Ammon's horn (tissue), 1 donor: ENCODE data around the gene SYTL5.

Source experiments
- DNase-seq: peaks from one replicate; pipeline ENCODE4 v3.0.0-alpha.2; 2016; ENCODE audit warnings: low spot score

Gene SYTL5

GRCh38 chrX:38028300-38028699 lies 21.9 kb downstream of the SYTL5 start:
- no peak for DNase-seq

GRCh38 chrX:38036466-38036865 lies 30.1 kb downstream of the SYTL5 start:
- DNase-seq, result peak; percentile 1

- no peak for DNase-seq
Observed at GRCh38 chrX:38038501-38038900, 32.1 kb downstream of the SYTL5 start.

GRCh38 chrX:38041237-38041636 lies 34.9 kb downstream of the SYTL5 start:
- no peak for DNase-seq

GRCh38 chrX:38044701-38045100 lies 38.3 kb downstream of the SYTL5 start:
- no peak for DNase-seq

GRCh38 chrX:38045538-38046096 lies 39.3 kb downstream of the SYTL5 start:
- DNase-seq, result no peak

- DNase-seq, result no peak
Observed at GRCh38 chrX:38048886-38049285, 42.5 kb downstream of the SYTL5 start.

GRCh38 chrX:38050806-38051205 lies 44.5 kb downstream of the SYTL5 start:
- no peak for DNase-seq

- no peak for DNase-seq
Observed at GRCh38 chrX:38052096-38052495, 45.7 kb downstream of the SYTL5 start.

- DNase-seq, result peak; percentile 6
Observed at GRCh38 chrX:38055170-38055847, 49.0 kb downstream of the SYTL5 start.

GRCh38 chrX:38060331-38060878 lies 54.1 kb downstream of the SYTL5 start:
- no peak for DNase-seq

GRCh38 chrX:38061335-38061734 lies 55.0 kb downstream of the SYTL5 start:
- no peak for DNase-seq

GRCh38 chrX:38066934-38067333 lies 60.6 kb downstream of the SYTL5 start:
- no peak for DNase-seq

- no peak for DNase-seq
Observed at GRCh38 chrX:38069273-38069672, 62.9 kb downstream of the SYTL5 start.

GRCh38 chrX:38069991-38070390 lies 63.6 kb downstream of the SYTL5 start:
- DNase-seq, result no peak

- DNase-seq, result no peak
Observed at GRCh38 chrX:38079463-38079862, 73.1 kb downstream of the SYTL5 start.

GRCh38 chrX:38080808-38081207 lies 74.5 kb downstream of the SYTL5 start:
- DNase-seq, result no peak

GRCh38 chrX:38081909-38082308 lies 75.6 kb downstream of the SYTL5 start:
- no peak for DNase-seq

- DNase-seq, result no peak
Observed at GRCh38 chrX:38082309-38082708, 76.0 kb downstream of the SYTL5 start.

GRCh38 chrX:38085813-38086212 lies 79.5 kb downstream of the SYTL5 start:
- no peak for DNase-seq

GRCh38 chrX:38086451-38087215 lies 80.3 kb downstream of the SYTL5 start:
- no peak for DNase-seq

- no peak for DNase-seq
Observed at GRCh38 chrX:38087594-38087993, 81.2 kb downstream of the SYTL5 start.
